Measurements from ENCODE around the gene CAMK1D.
"Not testable (repeated sequence)": the region's sequence is repeated elsewhere in the genome, so short reads cannot be mapped to it uniquely, and the experiment has no call there.

The CAMK1D gene

GRCh38 chr10:12470719-12471118 is 121.4 kb downstream of the CAMK1D start:
- DNase-seq: no peak

- no peak for DNase-seq
These were observed 121.8 kb downstream of the CAMK1D start for GRCh38 chr10:12471135-12471534.

- no peak for DNase-seq
These were observed 124.1 kb downstream of the CAMK1D start for GRCh38 chr10:12473491-12473890.

GRCh38 chr10:12474727-12475412 is 125.5 kb downstream of the CAMK1D start:
- DNase-seq: no peak

GRCh38 chr10:12476656-12477055 is 127.3 kb downstream of the CAMK1D start:
- DNase-seq: peak in 1 of 2 experiments; percentile 19

GRCh38 chr10:12479437-12479844 is 130.1 kb downstream of the CAMK1D start:
- DNase-seq: no peak

GRCh38 chr10:12479924-12480323 is 130.6 kb downstream of the CAMK1D start:
- DNase-seq: no peak

- DNase-seq: no peak
These were observed 131.1 kb downstream of the CAMK1D start for GRCh38 chr10:12480440-12480839.

GRCh38 chr10:12481924-12482323 is 132.6 kb downstream of the CAMK1D start:
- no peak for DNase-seq

- no peak for DNase-seq
These were observed 133.2 kb downstream of the CAMK1D start for GRCh38 chr10:12482587-12482986.

- peak; percentile 20 to 28 for DNase-seq
These were observed 134.9 kb downstream of the CAMK1D start for GRCh38 chr10:12484002-12484918.

- no peak for DNase-seq
These were observed 135.8 kb downstream of the CAMK1D start for GRCh38 chr10:12484941-12485805.

GRCh38 chr10:12487366-12487765 is 138.0 kb downstream of the CAMK1D start:
- DNase-seq: no peak

- DNase-seq: no peak
These were observed 139.3 kb downstream of the CAMK1D start for GRCh38 chr10:12488626-12489025.

- no peak for DNase-seq
These were observed 140.0 kb downstream of the CAMK1D start for GRCh38 chr10:12489357-12489756.

- DNase-seq: no peak
These were observed 140.5 kb downstream of the CAMK1D start for GRCh38 chr10:12489806-12490205.

- DNase-seq: no peak
These were observed 141.6 kb downstream of the CAMK1D start for GRCh38 chr10:12490963-12491362.

GRCh38 chr10:12491491-12491890 is 142.1 kb downstream of the CAMK1D start:
- DNase-seq: no peak

- DNase-seq: no peak
These were observed 142.7 kb downstream of the CAMK1D start for GRCh38 chr10:12492016-12492415.

- not testable (repeated sequence) for DNase-seq
These were observed 147.7 kb downstream of the CAMK1D start for GRCh38 chr10:12497046-12497445.

GRCh38 chr10:12499076-12499986 is 150.0 kb downstream of the CAMK1D start:
- DNase-seq: peak in 1 of 2 experiments; percentile 54
